ENCODE measurements around the gene TEC.
"Not testable (repeated sequence)": the region's sequence is repeated elsewhere in the genome, so short reads cannot be mapped to it uniquely, and the experiment has no call there.

TEC gene

GRCh38 chr4:48195374-48195773 is 74.3 kb downstream of the TEC start:
- DNase-seq: no peak

- no peak for DNase-seq
Observed at GRCh38 chr4:48194971-48195370, 74.7 kb downstream of the TEC start.

GRCh38 chr4:48193921-48194468 is 75.6 kb downstream of the TEC start:
- no peak for DNase-seq

GRCh38 chr4:48193096-48193836 is 76.4 kb downstream of the TEC start:
- DNase-seq: no peak

- no peak for DNase-seq
Observed at GRCh38 chr4:48191758-48192157, 77.9 kb downstream of the TEC start.

- DNase-seq: no peak
Observed at GRCh38 chr4:48190839-48191238, 78.8 kb downstream of the TEC start.

GRCh38 chr4:48189731-48190130 is 79.9 kb downstream of the TEC start:
- no peak for DNase-seq

GRCh38 chr4:48188390-48188789 is 81.2 kb downstream of the TEC start:
- DNase-seq: no peak

GRCh38 chr4:48187813-48188212 is 81.8 kb downstream of the TEC start:
- no peak for DNase-seq

GRCh38 chr4:48187066-48187465 is 82.6 kb downstream of the TEC start:
- not testable (repeated sequence) for DNase-seq

GRCh38 chr4:48186394-48186793 is 83.2 kb downstream of the TEC start:
- not testable (repeated sequence) for DNase-seq

GRCh38 chr4:48184882-48185281 is 84.8 kb downstream of the TEC start:
- no peak for DNase-seq

- no peak for DNase-seq
Observed at GRCh38 chr4:48180234-48180633, 89.4 kb downstream of the TEC start.

- no peak for DNase-seq
Observed at GRCh38 chr4:48178931-48179330, 90.7 kb downstream of the TEC start.

GRCh38 chr4:48175806-48176205 is 93.8 kb downstream of the TEC start:
- no peak for DNase-seq

GRCh38 chr4:48175328-48175727 is 94.3 kb downstream of the TEC start:
- no peak for DNase-seq

- no peak for DNase-seq
Observed at GRCh38 chr4:48173056-48173991, 96.3 kb downstream of the TEC start.

GRCh38 chr4:48172651-48173050 is 97.0 kb downstream of the TEC start:
- no peak for DNase-seq

- DNase-seq: no peak
Observed at GRCh38 chr4:48169636-48170035, 100.0 kb downstream of the TEC start.

- no peak for DNase-seq
Observed at GRCh38 chr4:48167538-48168263, 101.9 kb downstream of the TEC start.

- not testable (repeated sequence) for DNase-seq
Observed at GRCh38 chr4:48164561-48164960, 105.1 kb downstream of the TEC start.

- DNase-seq: no peak
Observed at GRCh38 chr4:48163746-48164145, 105.9 kb downstream of the TEC start.

- DNase-seq: no peak
Observed at GRCh38 chr4:48162162-48162561, 107.5 kb downstream of the TEC start.
